Fibroblast of skin of abdomen (primary cell): ENCODE measurements around the gene PLPPR3.

Experiments
- DNase-seq: peaks from one replicate; pipeline ENCODE4 v3.0.0-alpha.2; 2013

The PLPPR3 gene

GRCh38 chr19:807627-808422, 13.9 kb downstream of the PLPPR3 start:
- no peak for DNase-seq

- no peak for DNase-seq
Observed at GRCh38 chr19:806815-807421, 14.8 kb downstream of the PLPPR3 start.

- no peak for DNase-seq
Observed at GRCh38 chr19:805600-806550, 15.9 kb downstream of the PLPPR3 start.

- no peak for DNase-seq
Observed at GRCh38 chr19:805166-805551, 16.6 kb downstream of the PLPPR3 start.

GRCh38 chr19:804419-805165, 17.2 kb downstream of the PLPPR3 start:
- no peak for DNase-seq

GRCh38 chr19:803686-804418, 17.9 kb downstream of the PLPPR3 start:
- no peak for DNase-seq

GRCh38 chr19:803099-803561, 18.6 kb downstream of the PLPPR3 start:
- DNase-seq: no peak

- no peak for DNase-seq
Observed at GRCh38 chr19:802498-803098, 19.2 kb downstream of the PLPPR3 start.

GRCh38 chr19:801861-802497, 19.8 kb downstream of the PLPPR3 start:
- no peak for DNase-seq

GRCh38 chr19:801030-801860, 20.5 kb downstream of the PLPPR3 start:
- no peak for DNase-seq

GRCh38 chr19:800360-801029, 21.3 kb downstream of the PLPPR3 start:
- DNase-seq: no peak

GRCh38 chr19:799076-799881, 22.5 kb downstream of the PLPPR3 start:
- peak; percentile 50 for DNase-seq

GRCh38 chr19:798415-799075, 23.2 kb downstream of the PLPPR3 start:
- no peak for DNase-seq

GRCh38 chr19:797528-798414, 24.0 kb downstream of the PLPPR3 start:
- DNase-seq: peak; percentile 93

- peak; percentile 100 for DNase-seq
Observed at GRCh38 chr19:796692-797527, 24.8 kb downstream of the PLPPR3 start, which contains the start of gene PTBP1. TSS of gene PTBP1 (plus strand) at chr19:797452. CDS start at chr19:797498, 46 bp downstream.
